ENCODE results near the gene MUC6.

MUC6 gene

GRCh38 chr11:1003159-1003558 is 33.4 kb downstream of the MUC6 start:
- DNase-seq: no peak

GRCh38 chr11:1002406-1002984 is 34.0 kb downstream of the MUC6 start:
- DNase-seq: no peak

- no peak for DNase-seq
These were observed 34.7 kb downstream of the MUC6 start for GRCh38 chr11:1001617-1002405.

- no peak for DNase-seq
These were observed 35.9 kb downstream of the MUC6 start for GRCh38 chr11:1000357-1001278.

GRCh38 chr11:999009-999408 is 37.5 kb downstream of the MUC6 start:
- no peak for DNase-seq

- DNase-seq: no peak
These were observed 38.6 kb downstream of the MUC6 start for GRCh38 chr11:997907-998306.

- DNase-seq: no peak
These were observed 39.8 kb downstream of the MUC6 start for GRCh38 chr11:996681-997080.

GRCh38 chr11:995752-996420 is 40.6 kb downstream of the MUC6 start:
- no peak for DNase-seq

GRCh38 chr11:995044-995751 is 41.3 kb downstream of the MUC6 start:
- no peak for DNase-seq

- no peak for DNase-seq
These were observed 42.8 kb downstream of the MUC6 start for GRCh38 chr11:993632-994167.

GRCh38 chr11:992577-992976 is 43.9 kb downstream of the MUC6 start:
- DNase-seq: no peak

- no peak for DNase-seq
These were observed 44.7 kb downstream of the MUC6 start for GRCh38 chr11:991711-992307.

- DNase-seq: no peak
These were observed 45.5 kb downstream of the MUC6 start for GRCh38 chr11:991034-991433.

GRCh38 chr11:990101-990500 is 46.4 kb downstream of the MUC6 start:
- DNase-seq: no peak

GRCh38 chr11:987671-988070 is 48.8 kb downstream of the MUC6 start:
- DNase-seq: no peak

- no peak for DNase-seq
These were observed 49.6 kb downstream of the MUC6 start for GRCh38 chr11:986952-987305.

GRCh38 chr11:986270-986951 is 50.1 kb downstream of the MUC6 start:
- no peak for DNase-seq

- no peak for DNase-seq
These were observed 50.7 kb downstream of the MUC6 start for GRCh38 chr11:985848-986247.

GRCh38 chr11:985406-985805 is 51.1 kb downstream of the MUC6 start:
- no peak for DNase-seq

GRCh38 chr11:984546-984945 is 52.0 kb downstream of the MUC6 start:
- no peak for DNase-seq

GRCh38 chr11:981764-982163 is 54.8 kb downstream of the MUC6 start:
- DNase-seq: no peak

All from T-helper 1 cell (primary cell).